ENCODE results near the gene RBM44.

The RBM44 gene

GRCh38 chr2:237873897-237874551 is 75.4 kb downstream of the RBM44 start:
- DNase-seq = no peak

- DNase-seq = no peak
These were observed 76.1 kb downstream of the RBM44 start for GRCh38 chr2:237874585-237875161.

GRCh38 chr2:237875256-237876060 is 76.9 kb downstream of the RBM44 start:
- no peak for DNase-seq

GRCh38 chr2:237876061-237876526 is 77.5 kb downstream of the RBM44 start:
- no peak for DNase-seq

GRCh38 chr2:237876532-237876931 is 78.0 kb downstream of the RBM44 start:
- no peak for DNase-seq

- DNase-seq = no peak
These were observed 78.4 kb downstream of the RBM44 start for GRCh38 chr2:237876951-237877491.

GRCh38 chr2:237877576-237878307 is 79.2 kb downstream of the RBM44 start:
- DNase-seq = no peak

GRCh38 chr2:237878321-237879057 is 79.9 kb downstream of the RBM44 start:
- no peak for DNase-seq

GRCh38 chr2:237879058-237879430 is 80.5 kb downstream of the RBM44 start:
- DNase-seq = peak; percentile 26

GRCh38 chr2:237879991-237880560 is 81.5 kb downstream of the RBM44 start:
- DNase-seq = no peak

GRCh38 chr2:237882510-237883481 is 84.2 kb downstream of the RBM44 start:
- DNase-seq = no peak

- DNase-seq = no peak
These were observed 85.4 kb downstream of the RBM44 start for GRCh38 chr2:237883951-237884446.

- no peak for DNase-seq
These were observed 86.1 kb downstream of the RBM44 start for GRCh38 chr2:237884681-237885080.

- no peak for DNase-seq
These were observed 86.7 kb downstream of the RBM44 start for GRCh38 chr2:237885111-237885930.

- DNase-seq = no peak
These were observed 87.5 kb downstream of the RBM44 start for GRCh38 chr2:237885931-237886684.

- DNase-seq = no peak
These were observed 88.3 kb downstream of the RBM44 start for GRCh38 chr2:237886685-237887481.

GRCh38 chr2:237888389-237888788 is 89.8 kb downstream of the RBM44 start:
- DNase-seq = no peak

- DNase-seq = no peak
These were observed 90.4 kb downstream of the RBM44 start for GRCh38 chr2:237889016-237889415.
